Stimulated activated CD4-positive, alpha-beta T cell treated with anti-CD3 and anti-CD28 coated beads, Interleukin-4, amount 100 ng/mL, for 48 hours (primary cell): ENCODE measurements around the gene PAQR4.

Experiments
- DNase-seq, 2 donors: peaks; one replicate each; pipeline ENCODE4 v3.0.0-alpha.2; 2020; ENCODE audit warnings: low read depth in 2 of 2

Gene PAQR4

GRCh38 chr16:3004781-3005284 is 35.7 kb downstream of the PAQR4 start:
- no peak for DNase-seq

GRCh38 chr16:3007059-3007956 is 38.2 kb downstream of the PAQR4 start:
- no peak for DNase-seq

DNA sequence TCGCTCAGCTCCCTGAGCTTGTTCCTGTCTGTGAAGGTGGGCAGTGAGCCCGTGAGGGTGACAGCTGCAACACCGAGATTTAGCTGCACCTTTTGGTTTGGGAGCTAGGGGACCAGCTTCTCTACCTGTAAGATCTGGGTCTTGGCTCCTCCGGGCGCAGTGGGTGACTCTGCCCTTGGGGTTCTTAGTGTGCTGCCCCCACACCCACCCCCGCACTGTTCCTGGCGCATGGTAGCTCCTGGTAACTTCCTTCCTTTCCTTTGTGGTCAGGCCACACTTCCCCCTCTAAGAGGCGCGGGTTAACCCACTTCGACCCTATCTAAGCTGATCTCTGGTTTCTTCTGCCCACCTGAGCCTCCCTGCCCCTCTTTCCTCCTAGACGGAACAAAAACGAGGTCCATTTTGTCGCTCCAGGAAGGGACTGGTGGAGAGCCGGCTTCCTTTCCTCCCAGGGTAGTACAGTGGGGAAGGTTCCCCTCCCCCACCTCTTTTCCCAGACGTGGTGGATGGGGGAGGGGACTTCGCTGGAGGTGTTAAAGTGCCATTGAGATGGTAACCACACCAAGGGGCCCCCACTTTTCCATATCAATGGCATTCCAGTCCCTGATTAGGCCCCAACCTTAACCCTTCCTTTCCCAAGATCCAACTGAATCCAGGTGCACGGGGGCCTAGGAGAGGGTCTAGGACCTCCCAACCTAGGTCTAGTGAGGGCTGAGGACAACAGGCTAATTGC is 39.0 kb downstream of the PAQR4 start:
- DNase-seq = no peak

DNA sequence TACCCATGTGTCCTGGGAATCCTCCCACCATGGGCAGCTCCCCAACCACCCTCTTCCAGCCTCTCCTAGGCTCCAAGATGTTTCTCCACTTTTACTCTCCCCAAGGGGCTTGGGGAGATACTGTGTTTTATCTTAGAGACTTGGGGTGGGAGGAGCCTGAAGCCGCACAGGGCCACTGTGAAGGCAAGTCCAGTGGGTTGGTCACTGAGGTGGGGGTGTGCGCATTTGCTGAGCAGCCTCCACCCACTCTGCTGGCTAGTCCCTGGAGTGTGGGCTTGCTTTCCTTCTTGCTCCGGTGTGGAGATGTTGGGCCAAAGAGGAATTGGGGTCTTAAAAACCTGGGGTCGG is 39.5 kb downstream of the PAQR4 start:
- DNase-seq = no peak

DNA sequence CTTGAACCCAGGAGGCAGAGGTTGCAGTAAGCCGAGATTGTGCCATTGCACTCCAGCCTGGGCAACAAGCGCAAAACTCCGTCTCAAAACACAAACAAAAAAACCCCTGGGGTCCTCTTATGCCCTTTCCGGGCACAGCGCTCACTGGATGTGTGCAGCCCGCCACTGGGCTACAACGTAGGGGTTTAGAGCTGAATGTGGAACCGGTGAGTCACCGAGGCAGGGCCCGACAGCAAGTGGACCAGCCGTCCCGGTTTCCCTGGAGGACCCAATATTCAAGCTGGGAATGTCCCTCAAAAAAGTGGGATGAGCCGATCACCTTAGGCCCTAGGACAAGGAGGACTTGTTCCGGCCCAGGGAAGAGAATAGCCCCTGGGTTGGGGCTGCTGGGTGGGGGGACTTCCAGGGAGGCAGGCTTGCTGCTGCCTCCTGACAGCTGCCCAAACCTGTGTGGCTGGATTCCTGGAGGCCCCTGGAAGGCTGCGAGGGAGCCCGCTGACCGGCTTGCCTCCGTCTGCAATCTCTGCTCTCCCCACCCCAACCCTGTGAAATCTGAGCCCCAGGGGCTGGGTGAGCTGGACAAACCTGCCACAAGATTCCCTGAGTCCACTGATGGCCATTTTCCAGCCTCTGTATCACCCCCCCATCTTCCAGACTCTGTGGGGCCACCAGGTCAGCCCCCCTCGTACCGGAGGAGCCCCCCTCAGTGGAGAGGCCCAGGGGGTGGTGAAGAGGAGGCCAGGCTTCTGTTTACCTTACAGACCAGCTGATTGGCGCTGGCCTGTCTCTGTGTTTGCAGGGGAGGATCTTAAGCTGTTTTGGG is 40.6 kb downstream of the PAQR4 start:
- DNase-seq = no peak

GRCh38 chr16:3010510-3010909 is 41.4 kb downstream of the PAQR4 start:
- DNase-seq = no peak

- no peak for DNase-seq
These were observed 43.1 kb downstream of the PAQR4 start for GRCh38 chr16:3012246-3012645.

DNA sequence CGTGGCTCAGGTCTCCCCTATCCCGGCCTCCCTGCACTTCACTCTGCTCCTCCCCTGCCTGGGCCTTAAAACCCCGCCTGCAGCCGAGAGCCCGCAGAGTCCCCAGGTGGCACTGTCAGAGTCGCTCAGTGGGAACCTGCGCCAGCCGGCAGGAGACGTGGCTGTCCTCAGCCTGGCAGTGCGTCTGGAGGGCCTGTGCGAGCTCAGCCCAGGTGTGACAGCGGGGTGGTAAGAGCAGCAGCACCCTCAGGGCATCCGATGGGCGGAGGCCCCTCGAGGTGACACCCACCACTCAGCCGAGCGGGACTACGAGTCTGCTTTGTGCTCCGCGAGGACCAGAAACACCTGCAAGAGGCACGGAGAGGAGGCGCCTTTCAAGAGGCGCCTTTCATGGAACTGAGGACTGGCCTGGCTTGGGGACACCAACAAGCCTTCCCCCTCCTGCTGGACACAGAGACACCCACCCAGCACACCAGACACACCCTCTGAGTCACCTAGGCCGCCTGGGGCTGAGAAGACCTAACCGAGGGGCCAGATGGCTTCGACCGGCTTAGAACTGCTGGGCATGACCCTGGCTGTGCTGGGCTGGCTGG is 43.8 kb downstream of the PAQR4 start, which contains the start of gene CLDN9:
Gene CLDN9 (plus strand): TSS at position 96 of the 593 bp plus-strand sequence. CDS start 440 bp downstream, at position 536.
- no peak for DNase-seq

GRCh38 chr16:3013491-3013951 is 44.4 kb downstream of the PAQR4 start:
- DNase-seq = no peak

- no peak for DNase-seq
These were observed 45.0 kb downstream of the PAQR4 start for GRCh38 chr16:3013998-3014690.

- DNase-seq = no peak
These were observed 45.8 kb downstream of the PAQR4 start for GRCh38 chr16:3014971-3015370.

DNA sequence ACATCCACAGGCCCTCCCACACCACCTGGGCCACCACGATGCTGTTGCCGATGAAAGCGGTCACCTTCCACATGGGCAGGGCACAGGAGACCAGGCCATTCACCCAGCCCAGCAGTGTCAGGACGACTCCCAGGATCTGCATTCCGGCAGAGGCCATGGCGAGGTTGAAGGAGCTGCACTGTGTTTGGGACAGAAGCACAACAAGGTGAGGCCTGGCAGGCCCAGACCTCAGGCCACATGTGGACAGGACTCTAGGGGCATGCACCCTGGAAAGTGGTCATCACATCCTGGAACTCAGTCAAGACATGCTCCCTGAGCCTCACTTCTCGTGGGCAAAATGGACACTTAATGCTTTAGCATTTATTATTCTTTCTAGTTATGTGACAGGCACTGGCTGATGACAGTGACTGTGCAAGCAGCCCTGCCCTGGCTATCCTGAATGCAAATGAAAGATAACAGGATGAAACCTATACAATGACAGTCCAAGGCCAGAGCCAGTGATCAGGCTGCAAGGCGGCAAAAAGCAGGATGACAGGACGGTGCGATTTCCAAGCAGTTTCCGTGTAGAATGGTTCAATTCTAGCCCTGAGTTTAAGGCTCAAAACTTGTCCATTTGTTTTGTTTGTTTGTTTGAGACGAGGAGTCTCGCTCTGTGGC is 46.8 kb downstream of the PAQR4 start:
- DNase-seq = no peak

DNA sequence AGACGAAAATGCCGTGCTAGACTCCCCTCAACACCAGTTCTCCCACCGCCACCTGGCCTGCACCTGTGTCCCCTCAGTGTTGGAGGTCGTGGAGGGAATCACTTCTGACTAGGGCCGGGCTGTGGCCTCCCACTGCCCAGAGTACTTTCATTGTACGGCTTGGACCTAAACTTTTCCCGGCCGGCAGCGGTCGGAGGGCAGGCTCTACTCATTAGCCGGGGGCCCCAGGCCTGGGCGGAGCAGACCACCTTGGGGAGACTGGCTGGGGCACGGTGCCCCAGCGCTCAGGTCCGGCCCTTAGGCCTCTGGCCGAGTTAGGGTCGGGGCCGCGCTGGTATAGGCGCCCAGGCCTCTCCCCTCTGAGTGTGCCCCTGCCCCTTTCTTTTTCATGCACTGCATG is 48.2 kb downstream of the PAQR4 start:
- DNase-seq = no peak

- no peak for DNase-seq
These were observed 48.8 kb downstream of the PAQR4 start, which contains the start of gene CLDN6 for GRCh38 chr16:3017794-3018506. TSS of gene CLDN6 (minus strand) at chr16:3018183. CDS start at chr16:3016021, 2,162 bp downstream.

DNA sequence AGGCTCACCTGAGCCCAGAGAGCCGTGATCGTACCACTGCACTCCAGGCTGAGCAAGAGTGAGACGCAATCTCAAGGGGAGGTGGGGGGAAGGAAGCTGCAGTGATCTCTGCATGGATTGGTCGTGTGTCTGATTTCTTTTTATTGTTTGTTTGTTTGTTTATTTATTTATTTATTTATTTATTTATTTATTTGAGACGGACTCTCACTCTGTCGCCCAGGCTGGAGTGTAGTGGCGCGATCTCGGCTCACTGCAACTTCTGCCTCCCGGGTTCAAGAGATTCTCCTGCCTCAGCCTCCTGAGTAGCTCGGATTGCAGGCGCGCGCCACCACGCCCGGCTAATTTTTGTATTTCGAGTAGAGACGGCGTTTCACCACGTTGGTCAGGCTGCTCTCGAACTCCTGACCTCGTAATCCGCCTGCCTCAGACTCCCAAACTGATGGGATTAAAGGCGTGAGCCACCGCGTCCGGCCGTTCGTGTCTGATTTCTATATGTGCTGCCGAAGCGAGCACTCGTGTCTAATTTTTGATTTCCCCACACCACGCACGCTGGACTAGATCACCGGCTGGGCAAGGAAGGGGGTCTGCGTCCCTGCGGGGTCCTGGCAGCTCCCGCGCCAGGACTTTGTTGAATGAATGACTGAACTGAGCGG is 50.6 kb downstream of the PAQR4 start:
- DNase-seq = no peak

GRCh38 chr16:3020247-3020603 is 51.1 kb downstream of the PAQR4 start, which contains the start of gene TNFRSF12A:
TSS of gene TNFRSF12A (plus strand) at chr16:3020368. CDS start at chr16:3020398, 30 bp downstream.
- peak; percentile 47 to 63 for DNase-seq

DNA sequence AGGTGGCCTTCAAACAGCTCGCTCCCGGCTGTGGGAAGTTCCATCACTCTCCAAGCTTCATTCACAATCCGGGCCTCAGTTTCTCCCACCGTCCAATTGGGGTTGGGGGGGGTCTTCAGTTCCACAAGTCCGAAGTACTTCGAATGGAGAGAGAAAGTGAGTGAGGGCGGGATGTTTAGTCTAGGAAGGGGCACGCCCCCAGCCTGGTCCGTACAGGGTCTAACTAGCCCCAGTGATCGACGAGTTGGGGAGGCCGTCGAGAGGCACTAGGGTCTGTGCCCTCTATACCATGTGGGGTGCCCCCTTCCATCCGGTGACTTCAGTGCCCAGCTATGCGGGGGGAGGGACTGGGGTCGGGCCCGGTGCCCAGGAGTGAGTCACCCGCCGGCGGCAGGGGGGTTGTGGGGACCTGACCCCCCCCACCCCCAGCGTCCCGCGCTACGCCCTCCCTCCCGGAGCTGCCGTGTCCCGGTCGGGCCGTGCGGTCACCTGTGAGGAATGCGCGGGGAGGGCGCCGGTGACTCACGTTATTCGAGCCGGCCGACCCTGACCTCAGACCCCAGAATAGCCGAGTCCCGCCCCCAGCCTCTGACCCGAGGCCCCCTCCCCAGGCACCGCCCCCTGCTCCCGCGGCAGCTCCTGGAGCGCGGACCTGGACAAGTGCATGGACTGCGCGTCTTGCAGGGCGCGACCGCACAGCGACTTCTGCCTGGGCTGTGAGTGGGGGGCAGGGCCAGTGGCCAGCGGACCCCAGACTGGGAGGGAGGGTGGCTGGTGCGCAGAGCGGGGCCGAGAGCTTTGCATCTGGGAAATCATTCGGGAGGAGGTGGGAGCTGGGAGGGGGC is 51.7 kb downstream of the PAQR4 start:
- no peak for DNase-seq
